ENCODE data around the gene CAMK4.

DNA sequence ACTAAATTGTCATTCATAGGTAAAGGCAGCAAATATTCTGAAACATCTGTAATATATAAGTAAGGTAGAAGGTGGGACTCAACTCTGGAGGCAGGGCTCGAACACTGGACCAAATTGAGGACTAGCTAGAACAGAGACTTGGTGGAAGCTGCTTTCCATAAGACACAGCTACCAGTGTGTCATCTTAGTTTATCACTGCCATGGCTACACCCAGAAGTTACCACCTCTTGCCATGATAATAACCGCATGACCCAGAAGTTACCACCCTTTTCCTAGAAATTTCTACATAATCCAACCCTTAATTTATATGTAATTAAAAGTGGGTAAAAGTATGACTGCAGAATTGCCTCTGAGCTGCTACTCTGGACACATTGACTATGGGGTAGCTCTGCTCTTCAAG lies 188.4 kb downstream of the CAMK4 start:
- no peak for TF ChIP-seq POLR2A (IDR thresholded peaks at IDR 0.05)
- TF ChIP-seq CTCF (IDR thresholded peaks at IDR 0.05), result no peak
- no peak for TF ChIP-seq EP300 (IDR thresholded peaks at IDR 0.05; ENCODE audit: low read depth)

Data from transverse colon (tissue), 3 donors.